HepG2 (cell line): ENCODE measurements around the gene ANKRD27. TPM values are rescaled to one million over a fixed set of nuclear protein-coding genes. Genes with fewer than 3 reads are reported as not detected.

Experiments
- CAMTA2 ChIP-seq: sonication (generic); formaldehyde crosslinking; IDR thresholded peaks from 2 replicates; pipeline ENCODE4 v1.4.0; 2020; ENCODE audit warnings: mild to moderate bottlenecking, missing genetic modification reagents, borderline replicate concordance
- EED ChIP-seq: sonication (generic); formaldehyde crosslinking; IDR thresholded peaks from 2 replicates; pipeline ENCODE4 v1.5.0; 2020; ENCODE audit warnings: mild to moderate bottlenecking, missing genetic modification reagents
- MTA3 ChIP-seq: sonication (generic); formaldehyde crosslinking; IDR thresholded peaks from 2 replicates; pipeline ENCODE4 v1.4.0; 2020; ENCODE audit warnings: missing genetic modification reagents
- PLRG1 ChIP-seq: fragments of 450-650 bp; conservative IDR thresholded peaks from 2 replicates; pipeline ENCODE4 v1.6.1; 2016
- PREB ChIP-seq: sonication (generic); formaldehyde crosslinking; IDR thresholded peaks from 2 replicates; pipeline ENCODE4 v1.4.0; 2020; ENCODE audit warnings: missing genetic modification reagents
- RBAK ChIP-seq: sonication (generic); formaldehyde crosslinking; IDR thresholded peaks from 2 replicates; pipeline ENCODE4 v1.5.1; 2020; ENCODE audit warnings: mild to moderate bottlenecking, missing genetic modification reagents
- RNF219 ChIP-seq: sonication (generic); formaldehyde crosslinking; IDR thresholded peaks from 2 replicates; pipeline ENCODE4 v1.5.0; 2020; ENCODE audit warnings: mild to moderate bottlenecking, missing genetic modification reagents
- SIX1 ChIP-seq: sonication (generic); formaldehyde crosslinking; IDR thresholded peaks from 2 replicates; pipeline ENCODE4 v1.4.0; 2020; ENCODE audit warnings: missing genetic modification reagents, borderline replicate concordance
- ZBTB33 ChIP-seq: sonication (generic); formaldehyde crosslinking; IDR thresholded peaks from 2 replicates; pipeline ENCODE4 v1.4.0; 2020; ENCODE audit warnings: missing genetic modification reagents
- ZNF460 ChIP-seq: sonication (generic); formaldehyde crosslinking; IDR thresholded peaks from 2 replicates; pipeline ENCODE4 v1.5.1; 2020; ENCODE audit warnings: missing genetic modification reagents, mild to moderate bottlenecking, borderline replicate concordance
- ZNF550 ChIP-seq: sonication (generic); formaldehyde crosslinking; IDR thresholded peaks from 2 replicates; pipeline ENCODE4 v1.4.0; 2020; ENCODE audit warnings: mild to moderate bottlenecking, missing genetic modification reagents, borderline replicate concordance
- ZNF572 ChIP-seq: sonication (generic); formaldehyde crosslinking; IDR thresholded peaks from 2 replicates; pipeline ENCODE4 v1.5.1; 2020; ENCODE audit warnings: mild to moderate bottlenecking, missing genetic modification reagents
- ZNF652 ChIP-seq: IDR thresholded peaks from 2 replicates; pipeline ENCODE4 v1.6.1; 2016; ENCODE audit warnings: low read depth, borderline replicate concordance
- ZNF788 ChIP-seq: sonication (generic); formaldehyde crosslinking; IDR thresholded peaks from 2 replicates; pipeline ENCODE4 v1.5.0; 2020; ENCODE audit warnings: mild to moderate bottlenecking, missing genetic modification reagents, borderline replicate concordance
- ZSCAN9 ChIP-seq: IDR thresholded peaks from 2 replicates; pipeline ENCODE4 v1.6.1; 2016; ENCODE audit warnings: borderline replicate concordance
- polyA plus RNA-seq, 8 experiments: library from polyadenylated mRNA; depleted of rRNA in 3 of 8; stranded (reverse) in 7 of 8; unstranded in 1 of 8; fragments of >200 nt; fragmentation: Illumina TruSeq in 4 of 8; extraction: Trizol in 4 of 8; gene quantifications; 2 replicates each; pipeline versions ENCODE4 v1.2.1 to v1.2.3, GENCODE V29; 2011 to 2016; ENCODE audit warnings: low read depth in 4 of 8, missing spikeins in 1 of 8, mixed read lengths in 1 of 8; ENCODE audit not compliant: insufficient read depth in 1 of 8
- total RNA-seq, 5 experiments: library from RNA; depleted of rRNA; stranded (reverse); fragments of >200 nt; fragmentation: Illumina TruSeq; extraction: Trizol; gene quantifications; 2 replicates each; pipeline ENCODE4 v1.2.3, GENCODE V29; 2016; ENCODE audit warnings: low read depth in 1 of 5

Gene ANKRD27
- total and polyA plus RNA-seq, 2 of the 13 experiments (the other 11 are each of a cell fraction or from before 2014, with no cell fraction given), result 22.2 to 23.7 TPM

GRCh38 chr19:32674931-32675719 lies at the start of gene ANKRD27 (continued):
- no peak; the same call in 1 of the 2 replicates for TF ChIP-seq ZNF788 (CRISPR knock-in tag)
- TF ChIP-seq CAMTA2 (CRISPR knock-in tag), result no peak
- no peak for TF ChIP-seq ZBTB33 (CRISPR knock-in tag)
- no peak for TF ChIP-seq ZNF572 (CRISPR knock-in tag)
- TF ChIP-seq ZSCAN9, result no peak
- TF ChIP-seq ZNF550 (CRISPR knock-in tag), result no peak
- no peak for TF ChIP-seq PREB (CRISPR knock-in tag)
- TF ChIP-seq PLRG1, result no peak
- TF ChIP-seq SIX1 (CRISPR knock-in tag), result no peak
- no peak for TF ChIP-seq ZNF460
- TF ChIP-seq EED (CRISPR knock-in tag), result no peak
- TF ChIP-seq ZNF652 (CRISPR knock-in tag), result no peak
- no peak for TF ChIP-seq RNF219
- no peak for TF ChIP-seq RBAK
- TF ChIP-seq MTA3 (CRISPR knock-in tag), result no peak
- TF ChIP-seq, all 625 proteins: peak for 146
